ENCODE data around the gene ATP10B. TPM values are rescaled to one million over a fixed set of nuclear protein-coding genes. Genes with fewer than 3 reads are reported as not detected.

Gene ATP10B
- total RNA-seq, 2 experiments from 2014 or later = not detected

DNA sequence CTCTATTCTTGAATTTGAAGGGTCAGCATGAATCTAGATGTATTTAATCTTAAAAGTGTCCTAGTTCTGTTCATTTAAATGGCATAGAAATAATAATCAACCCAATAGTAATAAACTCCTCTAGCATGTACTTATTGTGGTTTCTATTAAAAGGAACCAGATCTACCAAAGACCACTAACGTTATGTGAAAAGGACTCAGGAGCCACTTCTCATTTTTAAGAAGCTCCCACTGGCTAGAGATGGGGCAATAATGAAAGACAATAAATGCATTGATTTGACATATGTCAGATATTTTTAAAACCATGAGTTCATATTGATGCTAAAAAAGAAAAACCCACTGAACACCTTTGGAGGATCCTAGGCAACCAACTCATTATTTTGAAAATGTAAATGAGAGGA is 191.9 kb downstream of the ATP10B start:
- Histone ChIP-seq H3K4me1 (ENCODE audit: insufficient read depth, low read length, poor library complexity, severe bottlenecking) (no peaks in the 10 kb centered on the region), H4K20me1 (ENCODE audit: insufficient read depth, low read length) (no peaks in the 10 kb centered on the region), H3K4me2 (ENCODE audit: low read length) (no peak overlapping the region), H3K27ac (ENCODE audit: low read depth, low read length, poor library complexity, severe bottlenecking) (no peak overlapping the region), H3K9me2 (ENCODE audit: insufficient read depth, low read length) (no peaks in the 10 kb centered on the region), H3K79me2 (ENCODE audit: insufficient read depth, low read depth, low read length) (no peaks in the 10 kb centered on the region), H3K4me3 (ENCODE audit: low read depth, low read length, poor library complexity, severe bottlenecking) (no peak overlapping the region), H3K36me3 (ENCODE audit: insufficient read depth, low read length) (no peaks in the 10 kb centered on the region), H2AFZ (ENCODE audit: low read length) (no peak overlapping the region), H3K9me3 (ENCODE audit: low read length) (no peaks in the 10 kb centered on the region)
- no TSS peak for BruUV-seq (replicated peaks)
- ChIA-PET CTCF (ENCODE audit: unreplicated experiment) (no interaction called here), POLR2A (no interaction called here)
- TF ChIP-seq, protein P1, sequence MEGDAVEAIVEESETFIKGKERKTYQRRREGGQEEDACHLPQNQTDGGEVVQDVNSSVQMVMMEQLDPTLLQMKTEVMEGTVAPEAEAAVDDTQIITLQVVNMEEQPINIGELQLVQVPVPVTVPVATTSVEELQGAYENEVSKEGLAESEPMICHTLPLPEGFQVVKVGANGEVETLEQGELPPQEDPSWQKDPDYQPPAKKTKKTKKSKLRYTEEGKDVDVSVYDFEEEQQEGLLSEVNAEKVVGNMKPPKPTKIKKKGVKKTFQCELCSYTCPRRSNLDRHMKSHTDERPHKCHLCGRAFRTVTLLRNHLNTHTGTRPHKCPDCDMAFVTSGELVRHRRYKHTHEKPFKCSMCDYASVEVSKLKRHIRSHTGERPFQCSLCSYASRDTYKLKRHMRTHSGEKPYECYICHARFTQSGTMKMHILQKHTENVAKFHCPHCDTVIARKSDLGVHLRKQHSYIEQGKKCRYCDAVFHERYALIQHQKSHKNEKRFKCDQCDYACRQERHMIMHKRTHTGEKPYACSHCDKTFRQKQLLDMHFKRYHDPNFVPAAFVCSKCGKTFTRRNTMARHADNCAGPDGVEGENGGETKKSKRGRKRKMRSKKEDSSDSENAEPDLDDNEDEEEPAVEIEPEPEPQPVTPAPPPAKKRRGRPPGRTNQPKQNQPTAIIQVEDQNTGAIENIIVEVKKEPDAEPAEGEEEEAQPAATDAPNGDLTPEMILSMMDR (conservative IDR thresholded peaks at IDR 0.05; ENCODE audit: low read length) = no peak
- TF ChIP-seq EZH2phosphoT487 (IDR thresholded peaks at IDR 0.05; ENCODE audit: borderline replicate concordance, low read depth, low read length) = no peak
- DNase-seq (ENCODE audit: low spot score) = no peak
- intact Hi-C loops (cut with micrococcal nuclease; ENCODE audit: unreplicated experiment) = no loop called here

DNA sequence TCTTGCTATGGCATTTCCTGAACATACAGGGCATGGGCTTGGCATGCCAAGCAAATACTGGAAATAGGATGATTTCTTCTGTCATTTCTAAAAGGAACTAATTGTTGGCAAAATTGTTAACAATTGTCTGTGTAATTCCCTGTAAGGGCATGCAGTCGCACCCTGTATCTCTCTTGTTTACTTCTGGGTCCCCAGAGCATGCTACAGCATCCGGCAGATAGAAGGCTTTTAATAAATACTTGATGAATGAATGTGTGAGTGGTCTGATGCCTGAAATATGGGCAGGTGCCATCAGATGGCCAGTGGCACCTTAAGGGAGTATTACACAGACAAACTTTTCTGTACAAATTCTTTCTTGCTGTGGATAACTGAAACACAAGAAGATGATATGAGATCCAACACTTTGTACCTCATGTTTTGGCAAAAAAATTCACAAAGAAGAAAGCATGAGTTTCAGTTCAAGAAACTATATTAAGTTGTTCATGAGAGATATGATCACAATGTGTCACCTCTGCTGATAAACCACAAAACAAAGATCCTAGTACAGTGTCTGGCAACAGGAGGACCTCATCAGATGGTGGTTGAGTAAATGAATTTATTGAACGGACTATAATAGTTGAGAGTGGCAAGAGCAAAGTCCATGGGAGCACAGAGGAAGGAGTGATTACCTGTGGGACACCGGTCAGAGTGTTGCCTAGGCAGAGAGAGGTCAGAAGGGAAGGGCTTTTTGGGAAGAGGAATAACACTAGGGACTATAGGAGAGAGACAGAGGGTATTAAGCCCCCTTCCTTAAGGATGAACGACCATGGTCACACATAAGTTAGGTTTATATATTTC is 194.2 kb downstream of the ATP10B start:
- POLR2A ChIA-PET = no interaction called here
- Histone ChIP-seq H3K4me2 (ENCODE audit: low read length) (no peak overlapping the region), H2AFZ (ENCODE audit: low read length) (no peak overlapping the region), H3K79me2 (ENCODE audit: insufficient read depth, low read depth, low read length) (no peaks in the 10 kb centered on the region), H3K36me3 (ENCODE audit: insufficient read depth, low read length) (no peaks in the 10 kb centered on the region), H4K20me1 (ENCODE audit: insufficient read depth, low read length) (no peaks in the 10 kb centered on the region), H3K9me2 (ENCODE audit: insufficient read depth, low read length) (no peaks in the 10 kb centered on the region), H3K27ac (ENCODE audit: low read depth, low read length, poor library complexity, severe bottlenecking) (no peak overlapping the region), H3K4me3 (ENCODE audit: low read depth, low read length, poor library complexity, severe bottlenecking) (no peak overlapping the region), H3K4me1 (ENCODE audit: insufficient read depth, low read length, poor library complexity, severe bottlenecking) (no peaks in the 10 kb centered on the region), H3K9me3 (ENCODE audit: low read length) (no peaks in the 10 kb centered on the region)
- BruUV-seq (replicated peaks) = no TSS peak
- TF ChIP-seq, protein P1 (conservative IDR thresholded peaks at IDR 0.05; ENCODE audit: low read length) = no peak
- TF ChIP-seq EZH2phosphoT487 (IDR thresholded peaks at IDR 0.05; ENCODE audit: borderline replicate concordance, low read depth, low read length) = no peak
- intact Hi-C loops (cut with micrococcal nuclease; ENCODE audit: unreplicated experiment) = no loop called here
- CTCF ChIA-PET (ENCODE audit: unreplicated experiment) = no interaction called here
- DNase-seq (ENCODE audit: low spot score) = no peak

DNA sequence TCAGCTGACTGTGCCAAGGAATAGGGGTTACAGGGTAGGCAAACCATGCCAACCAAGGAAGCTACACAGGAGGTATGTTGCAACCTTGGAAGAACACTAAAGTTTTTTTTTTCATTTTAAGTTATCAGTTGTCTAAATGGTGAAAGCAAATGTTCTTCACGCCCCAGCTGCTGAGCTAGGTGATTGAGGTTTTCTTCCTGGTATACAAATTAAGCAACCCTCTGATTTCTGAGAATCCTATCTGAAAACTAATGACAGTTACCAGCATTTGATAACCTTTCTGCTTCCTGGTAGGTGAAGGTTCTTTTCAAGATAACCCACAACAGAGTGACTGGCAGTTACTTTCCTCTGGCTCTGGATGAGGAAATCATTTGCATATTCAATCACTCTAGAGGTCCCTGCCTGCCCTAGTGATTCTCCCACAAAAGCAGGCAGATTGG is 194.9 kb downstream of the ATP10B start:
- ChIA-PET CTCF (ENCODE audit: unreplicated experiment) (no interaction called here), POLR2A (no interaction called here)
- Histone ChIP-seq H3K4me3 (ENCODE audit: low read depth, low read length, poor library complexity, severe bottlenecking) (no peak overlapping the region), H2AFZ (ENCODE audit: low read length) (no peak overlapping the region), H4K20me1 (ENCODE audit: insufficient read depth, low read length) (no peaks in the 10 kb centered on the region), H3K79me2 (ENCODE audit: insufficient read depth, low read depth, low read length) (no peaks in the 10 kb centered on the region), H3K4me1 (ENCODE audit: insufficient read depth, low read length, poor library complexity, severe bottlenecking) (no peaks in the 10 kb centered on the region), H3K36me3 (ENCODE audit: insufficient read depth, low read length) (no peaks in the 10 kb centered on the region), H3K9me3 (ENCODE audit: low read length) (no peaks in the 10 kb centered on the region), H3K9me2 (ENCODE audit: insufficient read depth, low read length) (no peaks in the 10 kb centered on the region), H3K4me2 (ENCODE audit: low read length) (no peak overlapping the region), H3K27ac (ENCODE audit: low read depth, low read length, poor library complexity, severe bottlenecking) (no peak overlapping the region)
- no TSS peak for BruUV-seq (replicated peaks)
- no peak for DNase-seq (ENCODE audit: low spot score)
- TF ChIP-seq, protein P1 (conservative IDR thresholded peaks at IDR 0.05; ENCODE audit: low read length) = no peak
- no peak for TF ChIP-seq EZH2phosphoT487 (IDR thresholded peaks at IDR 0.05; ENCODE audit: borderline replicate concordance, low read depth, low read length)
- intact Hi-C loops (cut with micrococcal nuclease; ENCODE audit: unreplicated experiment) = no loop called here
